HAP-1 (cell line): ENCODE measurements around the gene CAMTA1.
"Not testable (repeated sequence)": the region's sequence is repeated elsewhere in the genome, so short reads cannot be mapped to it uniquely, and the experiment has no call there.

Source experiments
- DNase-seq, 2 experiments: peaks; one replicate each; pipeline ENCODE4 v3.0.0-alpha.2; 2016 to 2020; ENCODE audit warnings: low spot score in 2 of 2
- H3K27me3 ChIP-seq: fragments of 250-450 bp; sonication (Bioruptor Pico); 2 replicates; pipeline ENCODE4 v1.5.1; 2020; ENCODE audit warnings: low read depth, mild to moderate bottlenecking, moderate library complexity
- H3K36me3 ChIP-seq: fragments of 250-450 bp; sonication (Bioruptor Pico); replicated peaks from 2 replicates; pipeline ENCODE4 v1.5.1; 2020; ENCODE audit warnings: mild to moderate bottlenecking
- H3K4me1 ChIP-seq: fragments of 250-450 bp; sonication (Bioruptor Pico); 2 replicates; pipeline ENCODE4 v1.5.1; 2020; ENCODE audit warnings: mild to moderate bottlenecking
- H3K4me3 ChIP-seq: fragments of 250-450 bp; sonication (Bioruptor Pico); 2 replicates; pipeline ENCODE4 v1.5.1; 2020; ENCODE audit warnings: mild to moderate bottlenecking, moderate library complexity
- H3K9me3 ChIP-seq: fragments of 250-450 bp; sonication (Bioruptor Pico); 2 replicates; pipeline ENCODE4 v1.5.1; 2020; ENCODE audit warnings: mild to moderate bottlenecking, moderate library complexity
- in situ Hi-C: fragments of 300-500 bp; cut with MboI; formaldehyde crosslinking; loops from 3 replicates; pipeline ENCODE4 v1.14.3; 2020; ENCODE audit warnings: low sequenced_read_pairs, inconsistent platforms, mixed read lengths

CAMTA1 gene

GRCh38 chr1:7326366-7326765, 541.1 kb downstream of the CAMTA1 start:
- Histone ChIP-seq H3K9me3 (no peaks in the 10 kb centered on the region), H3K36me3 (no peaks in the 10 kb centered on the region), H3K4me1 (no peaks in the 10 kb centered on the region), H3K27me3 (0 out of 2 replicates have a peak, but pooled peaks cover 4% of the 10 kb centered on the region), H3K4me3 (no peak overlapping the region)
- DNase-seq: no peak
- in situ Hi-C loops: no loop called here

GRCh38 chr1:7327849-7328248, 542.6 kb downstream of the CAMTA1 start:
- no peak for DNase-seq
- H3K9me3 ChIP-seq: no peaks in the 10 kb centered on the region
- peaks cover 4% of the 10 kb centered on the region; the same call in 1 of the 2 replicates for H3K27me3 ChIP-seq
- H3K36me3 ChIP-seq: no peaks in the 10 kb centered on the region
- in situ Hi-C loops: no loop called here
- H3K4me1 ChIP-seq: no peaks in the 10 kb centered on the region
- H3K4me3 ChIP-seq: no peak overlapping the region

GRCh38 chr1:7329868-7330615, 544.8 kb downstream of the CAMTA1 start:
- in situ Hi-C loops: no loop called here
- Histone ChIP-seq H3K36me3 (no peaks in the 10 kb centered on the region), H3K27me3 (peaks cover 4% of the 10 kb centered on the region; the same call in 1 of the 2 replicates), H3K4me1 (no peaks in the 10 kb centered on the region), H3K4me3 (no peak overlapping the region), H3K9me3 (no peaks in the 10 kb centered on the region)
- no peak for DNase-seq

- H3K9me3 ChIP-seq, H3K36me3 ChIP-seq, DNase-seq, in situ Hi-C loops, H3K4me3 ChIP-seq, H3K27me3 ChIP-seq, H3K4me1 ChIP-seq: not testable (repeated sequence)
These were observed 545.5 kb downstream of the CAMTA1 start for GRCh38 chr1:7330726-7331125.

GRCh38 chr1:7331926-7332535, 546.8 kb downstream of the CAMTA1 start:
- no peak for DNase-seq
- H3K27me3 ChIP-seq: peaks cover 4% of the 10 kb centered on the region; the same call in 1 of the 2 replicates
- H3K9me3 ChIP-seq: no peaks in the 10 kb centered on the region
- in situ Hi-C loops: no loop called here
- H3K4me3 ChIP-seq: no peak overlapping the region
- H3K4me1 ChIP-seq: no peaks in the 10 kb centered on the region
- no peaks in the 10 kb centered on the region for H3K36me3 ChIP-seq

- Histone ChIP-seq H3K4me3 (no peak overlapping the region), H3K4me1 (no peaks in the 10 kb centered on the region), H3K27me3 (peaks cover 4% of the 10 kb centered on the region; the same call in 1 of the 2 replicates), H3K36me3 (no peaks in the 10 kb centered on the region), H3K9me3 (no peaks in the 10 kb centered on the region)
- DNase-seq: no peak
- in situ Hi-C loops: no loop called here
These were observed 547.8 kb downstream of the CAMTA1 start for GRCh38 chr1:7333094-7333493.

GRCh38 chr1:7333620-7334019, 548.4 kb downstream of the CAMTA1 start:
- Histone ChIP-seq H3K9me3 (no peaks in the 10 kb centered on the region), H3K4me3 (no peak overlapping the region), H3K36me3 (no peaks in the 10 kb centered on the region), H3K4me1 (no peaks in the 10 kb centered on the region), H3K27me3 (peaks cover 4% of the 10 kb centered on the region; the same call in 1 of the 2 replicates)
- DNase-seq: no peak
- in situ Hi-C loops: no loop called here

GRCh38 chr1:7334475-7335035, 549.3 kb downstream of the CAMTA1 start:
- Histone ChIP-seq H3K27me3 (peaks cover 3% of the 10 kb centered on the region; the same call in 1 of the 2 replicates), H3K36me3 (no peaks in the 10 kb centered on the region), H3K4me1 (no peaks in the 10 kb centered on the region), H3K4me3 (no peak overlapping the region), H3K9me3 (no peaks in the 10 kb centered on the region)
- in situ Hi-C loops: no loop called here
- no peak for DNase-seq

GRCh38 chr1:7335224-7335879, 550.1 kb downstream of the CAMTA1 start:
- no peaks in the 10 kb centered on the region; the same call in 1 of the 2 replicates for H3K27me3 ChIP-seq
- in situ Hi-C loops: no loop called here
- no peaks in the 10 kb centered on the region for H3K9me3 ChIP-seq
- H3K36me3 ChIP-seq: no peaks in the 10 kb centered on the region
- H3K4me1 ChIP-seq: no peaks in the 10 kb centered on the region
- DNase-seq: no peak
- no peak overlapping the region for H3K4me3 ChIP-seq

- Histone ChIP-seq H3K36me3 (no peaks in the 10 kb centered on the region), H3K4me3 (no peak overlapping the region), H3K27me3 (no peaks in the 10 kb centered on the region), H3K4me1 (no peaks in the 10 kb centered on the region), H3K9me3 (no peaks in the 10 kb centered on the region)
- DNase-seq: no peak
- in situ Hi-C loops: no loop called here
These were observed 553.2 kb downstream of the CAMTA1 start for GRCh38 chr1:7338439-7338838.

GRCh38 chr1:7339014-7339413, 553.8 kb downstream of the CAMTA1 start:
- no peaks in the 10 kb centered on the region for H3K36me3 ChIP-seq
- in situ Hi-C loops: no loop called here
- no peaks in the 10 kb centered on the region for H3K9me3 ChIP-seq
- no peak for DNase-seq
- no peaks in the 10 kb centered on the region for H3K27me3 ChIP-seq
- no peak overlapping the region for H3K4me3 ChIP-seq
- H3K4me1 ChIP-seq: no peaks in the 10 kb centered on the region

GRCh38 chr1:7339953-7340352, 554.7 kb downstream of the CAMTA1 start:
- in situ Hi-C loops: no loop called here
- no peak for DNase-seq
- H3K9me3 ChIP-seq: no peaks in the 10 kb centered on the region
- H3K4me3 ChIP-seq: no peak overlapping the region
- no peaks in the 10 kb centered on the region for H3K27me3 ChIP-seq
- no peaks in the 10 kb centered on the region for H3K36me3 ChIP-seq
- no peaks in the 10 kb centered on the region for H3K4me1 ChIP-seq

GRCh38 chr1:7341145-7341905, 556.1 kb downstream of the CAMTA1 start:
- H3K4me3 ChIP-seq: no peak overlapping the region
- no peaks in the 10 kb centered on the region for H3K9me3 ChIP-seq
- DNase-seq: no peak
- no peaks in the 10 kb centered on the region for H3K36me3 ChIP-seq
- no peaks in the 10 kb centered on the region for H3K4me1 ChIP-seq
- in situ Hi-C loops: no loop called here
- no peaks in the 10 kb centered on the region for H3K27me3 ChIP-seq
